ENCODE data around the gene ESR2. TPM values are rescaled to one million over a fixed set of nuclear protein-coding genes. Genes with fewer than 3 reads are reported as not detected.

ESR2 gene
- total and polyA plus RNA-seq, 7 experiments from 2014 or later = 0.07 to 0.19 (median 0.12) TPM; not detected in 2

GRCh38 chr14:64203366-64204006 is 90.7 kb downstream of the ESR2 start:
- intact Hi-C loops (cut with micrococcal nuclease) = no loop called here
- CTCF ChIA-PET = no interaction called here
- H3K27me3 Mint-ChIP-seq = no peaks in the 10 kb centered on the region
- H3K4me1 Mint-ChIP-seq = peaks cover 0 to 8% (median 3%) of the 10 kb centered on the region in 7 donors
- Histone ChIP-seq H3K36me3 (ENCODE audit: control insufficient read depth in 2 of 3, insufficient read depth in 3 of 3, low read length in 3 of 3) (peaks cover 0 to 15% (median 8%) of the 10 kb centered on the region in 3 experiments), H3K4me3 (ENCODE audit: low read length) (no peak overlapping the region), H3K4me1 (ENCODE audit: control insufficient read depth in 2 of 2, insufficient read depth in 2 of 2, low read length in 2 of 2) (no peaks in the 10 kb centered on the region), H3K27ac (ENCODE audit: low read depth, low read length) (no peak overlapping the region), H3K9me3 (ENCODE audit: control insufficient read depth in 2 of 3, low read length in 3 of 3) (no peaks in the 10 kb centered on the region), H3K27me3 (ENCODE audit: control insufficient read depth in 2 of 2, insufficient read depth in 2 of 2, low read length in 2 of 2) (no peaks in the 10 kb centered on the region)
- ATAC-seq (no peak), DNase-seq (no peak)
- POLR2A ChIA-PET = no interaction called here
- H3K27ac Mint-ChIP-seq = peak overlapping the region in 1 of 9 donors; percentile 3
- H3K36me3 Mint-ChIP-seq = peaks cover 0 to 37% (median 4%) of the 10 kb centered on the region in 5 donors
- H3K4me3 Mint-ChIP-seq = no peak overlapping the region
- no peaks in the 10 kb centered on the region for H3K9me3 Mint-ChIP-seq

DNA sequence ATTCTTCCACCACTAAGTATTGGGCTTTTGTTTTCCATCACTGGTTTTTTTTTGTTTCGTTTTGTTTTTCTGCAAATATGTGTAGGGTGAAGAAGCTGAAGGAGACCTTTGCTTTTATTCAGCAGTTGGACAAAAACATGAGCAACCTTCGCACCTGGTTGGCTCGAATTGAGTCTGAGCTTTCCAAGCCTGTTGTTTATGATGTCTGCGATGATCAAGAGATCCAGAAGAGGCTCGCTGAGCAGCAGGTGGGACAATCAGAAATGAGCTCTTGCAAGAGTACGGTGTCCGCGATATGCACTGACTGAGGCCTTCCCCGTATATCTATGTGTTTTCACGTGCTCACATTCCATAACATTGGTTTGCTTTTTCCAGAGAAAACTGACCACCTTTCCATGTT is 91.5 kb downstream of the ESR2 start:
- Histone ChIP-seq H3K27me3 (ENCODE audit: control insufficient read depth in 2 of 2, insufficient read depth in 2 of 2, low read length in 2 of 2) (no peaks in the 10 kb centered on the region), H3K27ac (ENCODE audit: low read depth, low read length) (no peak overlapping the region), H3K36me3 (ENCODE audit: control insufficient read depth in 2 of 3, insufficient read depth in 3 of 3, low read length in 3 of 3) (peaks cover 0 to 9% (median under 1%) of the 10 kb centered on the region in 3 experiments), H3K4me3 (ENCODE audit: low read length) (no peak overlapping the region), H3K4me1 (ENCODE audit: control insufficient read depth in 2 of 2, insufficient read depth in 2 of 2, low read length in 2 of 2) (no peaks in the 10 kb centered on the region), H3K9me3 (ENCODE audit: control insufficient read depth in 2 of 3, low read length in 3 of 3) (no peaks in the 10 kb centered on the region)
- ATAC-seq (no peak), DNase-seq (no peak)
- intact Hi-C loops (cut with micrococcal nuclease) = no loop called here
- no peak overlapping the region for H3K4me3 Mint-ChIP-seq
- CTCF ChIA-PET = no interaction called here
- peaks cover 0 to 8% (median 4%) of the 10 kb centered on the region in 7 donors for H3K4me1 Mint-ChIP-seq
- H3K27me3 Mint-ChIP-seq = no peaks in the 10 kb centered on the region
- POLR2A ChIA-PET = no interaction called here
- H3K9me3 Mint-ChIP-seq = no peaks in the 10 kb centered on the region
- peak overlapping the region in 5 of 9 donors; percentile 1 to 56 (median 24) for H3K27ac Mint-ChIP-seq
- H3K36me3 Mint-ChIP-seq = peaks cover 0 to 34% (median 4%) of the 10 kb centered on the region in 5 donors

- no peaks in the 10 kb centered on the region for H3K9me3 Mint-ChIP-seq
- peaks cover 0 to 36% (median 4%) of the 10 kb centered on the region in 5 donors for H3K36me3 Mint-ChIP-seq
- no peaks in the 10 kb centered on the region for H3K27me3 Mint-ChIP-seq
- H3K27ac ChIP-seq (ENCODE audit: low read depth, low read length) = no peak overlapping the region
- H3K9me3 ChIP-seq (ENCODE audit: control insufficient read depth in 2 of 3, low read length in 3 of 3) = no peaks in the 10 kb centered on the region
- peaks cover 4 to 15% (median 8%) of the 10 kb centered on the region in 7 donors for H3K4me1 Mint-ChIP-seq
- H3K4me3 Mint-ChIP-seq = no peak overlapping the region
- ChIA-PET POLR2A (interaction anchor here (0.7 kb wide), 1 partner anchor 74 kb away, joined by 3 read pairs; no protein-coding TSS in a partner anchor), CTCF (no interaction called here)
- DNase-seq (no peak), ATAC-seq (no peak)
- peak overlapping the region in 1 of 9 donors; percentile 24 for H3K27ac Mint-ChIP-seq
- no peaks in the 10 kb centered on the region for H3K4me1 ChIP-seq (ENCODE audit: control insufficient read depth in 2 of 2, insufficient read depth in 2 of 2, low read length in 2 of 2)
- no peak overlapping the region for H3K4me3 ChIP-seq (ENCODE audit: low read length)
- intact Hi-C loops (cut with micrococcal nuclease) = no loop called here
- H3K36me3 ChIP-seq (ENCODE audit: control insufficient read depth in 2 of 3, insufficient read depth in 3 of 3, low read length in 3 of 3) = peaks cover 0 to 9% (median 0%) of the 10 kb centered on the region in 3 experiments
- no peaks in the 10 kb centered on the region for H3K27me3 ChIP-seq (ENCODE audit: control insufficient read depth in 2 of 2, insufficient read depth in 2 of 2, low read length in 2 of 2)
Observed at GRCh38 chr14:64201921-64202545, 92.1 kb downstream of the ESR2 start.

- DNase-seq (no peak), ATAC-seq (no peak)
- H3K27ac Mint-ChIP-seq = no peak overlapping the region
- no peaks in the 10 kb centered on the region for H3K27me3 Mint-ChIP-seq
- H3K4me3 ChIP-seq (ENCODE audit: low read length) = no peak overlapping the region
- ChIA-PET POLR2A (interaction anchor here (0.7 kb wide), 1 partner anchor 73 kb away, joined by 3 read pairs; no protein-coding TSS in a partner anchor), CTCF (no interaction called here)
- no peaks in the 10 kb centered on the region for H3K9me3 Mint-ChIP-seq
- H3K4me1 Mint-ChIP-seq = peaks cover 8 to 22% (median 15%) of the 10 kb centered on the region in 7 donors
- no peaks in the 10 kb centered on the region for H3K9me3 ChIP-seq (ENCODE audit: control insufficient read depth in 2 of 3, low read length in 3 of 3)
- H3K4me1 ChIP-seq (ENCODE audit: control insufficient read depth in 2 of 2, insufficient read depth in 2 of 2, low read length in 2 of 2) = no peaks in the 10 kb centered on the region
- peaks cover 0 to 36% (median 4%) of the 10 kb centered on the region in 5 donors for H3K36me3 Mint-ChIP-seq
- intact Hi-C loops (cut with micrococcal nuclease) = no loop called here
- no peak overlapping the region for H3K27ac ChIP-seq (ENCODE audit: low read depth, low read length)
- H3K4me3 Mint-ChIP-seq = no peak overlapping the region
- H3K36me3 ChIP-seq (ENCODE audit: control insufficient read depth in 2 of 3, insufficient read depth in 3 of 3, low read length in 3 of 3) = peaks cover 0 to 9% (median 0%) of the 10 kb centered on the region in 3 experiments
- H3K27me3 ChIP-seq (ENCODE audit: control insufficient read depth in 2 of 2, insufficient read depth in 2 of 2, low read length in 2 of 2) = no peaks in the 10 kb centered on the region
Observed at GRCh38 chr14:64201296-64201695, 92.9 kb downstream of the ESR2 start.

DNA sequence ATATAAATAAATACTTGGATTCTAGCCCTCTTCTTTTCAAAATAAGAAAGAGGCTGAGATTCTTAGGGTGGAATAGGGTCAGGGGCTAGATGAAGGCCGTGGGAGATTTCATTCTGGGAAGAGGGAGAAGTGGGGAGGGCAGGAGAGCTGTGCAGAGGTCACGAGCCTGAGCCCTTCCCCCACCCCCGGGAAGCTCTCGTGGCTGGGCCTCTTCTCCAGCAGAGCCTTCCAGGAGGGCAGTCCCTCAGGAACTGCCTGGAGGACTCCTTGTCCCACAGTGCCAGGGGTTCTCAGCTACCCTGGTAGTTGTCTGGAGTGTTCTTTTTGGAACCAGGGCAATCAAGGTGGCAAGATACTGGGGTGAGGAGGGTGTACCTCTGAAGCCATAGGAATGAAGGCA is 94.0 kb downstream of the ESR2 start:
- H3K27ac Mint-ChIP-seq = no peak overlapping the region
- no peaks in the 10 kb centered on the region for H3K27me3 Mint-ChIP-seq
- POLR2A ChIA-PET = no interaction called here
- H3K27me3 ChIP-seq (ENCODE audit: control insufficient read depth in 2 of 2, insufficient read depth in 2 of 2, low read length in 2 of 2) = no peaks in the 10 kb centered on the region
- no peaks in the 10 kb centered on the region for H3K9me3 Mint-ChIP-seq
- ATAC-seq (no peak), DNase-seq (no peak)
- H3K36me3 Mint-ChIP-seq = peaks cover 0 to 36% (median 4%) of the 10 kb centered on the region in 5 donors
- H3K9me3 ChIP-seq (ENCODE audit: control insufficient read depth in 2 of 3, low read length in 3 of 3) = no peaks in the 10 kb centered on the region
- no peak overlapping the region for H3K4me3 Mint-ChIP-seq
- peaks cover 0 to 9% (median 0%) of the 10 kb centered on the region in 3 experiments for H3K36me3 ChIP-seq (ENCODE audit: control insufficient read depth in 2 of 3, insufficient read depth in 3 of 3, low read length in 3 of 3)
- no peak overlapping the region for H3K27ac ChIP-seq (ENCODE audit: low read depth, low read length)
- H3K4me1 ChIP-seq (ENCODE audit: control insufficient read depth in 2 of 2, insufficient read depth in 2 of 2, low read length in 2 of 2) = no peaks in the 10 kb centered on the region
- CTCF ChIA-PET = no interaction called here
- H3K4me1 Mint-ChIP-seq = peaks cover 8 to 32% (median 26%) of the 10 kb centered on the region in 7 donors
- intact Hi-C loops (cut with micrococcal nuclease) = no loop called here
- no peak overlapping the region for H3K4me3 ChIP-seq (ENCODE audit: low read length)

- POLR2A ChIA-PET = no interaction called here
- Histone ChIP-seq H3K27me3 (ENCODE audit: control insufficient read depth in 2 of 2, insufficient read depth in 2 of 2, low read length in 2 of 2) (no peaks in the 10 kb centered on the region), H3K4me1 (ENCODE audit: control insufficient read depth in 2 of 2, insufficient read depth in 2 of 2, low read length in 2 of 2) (peaks cover 0 to 7% of the 10 kb centered on the region in 2 donors), H3K9me3 (ENCODE audit: control insufficient read depth in 2 of 3, low read length in 3 of 3) (no peaks in the 10 kb centered on the region), H3K36me3 (ENCODE audit: control insufficient read depth in 2 of 3, insufficient read depth in 3 of 3, low read length in 3 of 3) (peaks cover 0 to 9% (median 0%) of the 10 kb centered on the region in 3 experiments), H3K27ac (ENCODE audit: low read depth, low read length) (no peak overlapping the region), H3K4me3 (ENCODE audit: low read length) (no peak overlapping the region)
- no peaks in the 10 kb centered on the region for H3K9me3 Mint-ChIP-seq
- H3K27me3 Mint-ChIP-seq = no peaks in the 10 kb centered on the region
- H3K4me1 Mint-ChIP-seq = peaks cover 19 to 49% (median 43%) of the 10 kb centered on the region in 7 donors
- CTCF ChIA-PET = no interaction called here
- H3K4me3 Mint-ChIP-seq = no peak overlapping the region
- intact Hi-C loops (cut with micrococcal nuclease) = no loop called here
- peak overlapping the region in 2 of 9 donors; percentile 24 to 43 for H3K27ac Mint-ChIP-seq
- ATAC-seq (no peak), DNase-seq (no peak)
- peaks cover 0 to 46% (median 10%) of the 10 kb centered on the region in 5 donors for H3K36me3 Mint-ChIP-seq
Observed at GRCh38 chr14:64198486-64198885, 95.7 kb downstream of the ESR2 start.
